Measurements from ENCODE around the gene ZNF474.

- TF ChIP-seq GATA3 (IDR thresholded peaks at IDR 0.05; ENCODE audit: low read depth, low read length) (no peak), GATA2 (IDR thresholded peaks at IDR 0.05; ENCODE audit: low read depth, low read length) (no peak)
These were observed 8.9 kb upstream of the ZNF474 start for GRCh38 chr5:122120493-122120892.

Measured in SH-SY5Y (cell line).